IMR-90 (cell line): ENCODE measurements around the gene TENM3. TPM values are rescaled to one million over a fixed set of nuclear protein-coding genes. Genes with fewer than 3 reads are reported as not detected.

ENCODE experiments used
- ATAC-seq: fragments of 200-7000 bp; cut with Tn5 transposase; 2 replicates; pipeline ENCODE4 v1.9.1; 2020; ENCODE audit warnings: low read depth, mild to moderate bottlenecking, moderate library complexity
- BruUV-seq: library from RNA; stranded (reverse); fragments of 400-500 nt; replicated peaks from 2 replicates; lab custom pipeline; 2021; lab: Mats Ljungman, UMichigan
- CTCF ChIA-PET: fragments of 300-600 bp; formaldehyde crosslinking; extraction: SDS; loops from one replicate; lab custom pipeline; 2021; ENCODE audit warnings: antibody characterized with exemption; lab: Yijun Ruan, JAX
- POLR2A ChIA-PET: fragments of 300-600 bp; sonication (Branson Sonifier 250); formaldehyde crosslinking; loops from one replicate; lab custom pipeline; 2022; ENCODE audit warnings: antibody characterized with exemption; ENCODE audit not compliant: unreplicated experiment; lab: Charles Lee
- DNase-seq: peaks from one replicate; pipeline ENCODE4 v3.0.0; 2013
- H2AFZ ChIP-seq: replicated peaks from 2 replicates; pipeline ENCODE3; 2013; ENCODE audit warnings: low read length, mild to moderate bottlenecking; ENCODE audit not compliant: poor library complexity
- H2AK5ac ChIP-seq: 2 replicates; pipeline ENCODE4 v1.6.1; 2013; ENCODE audit warnings: low read depth, low read length, inconsistent platforms
- H2AK9ac ChIP-seq: replicated peaks from 2 replicates; pipeline ENCODE3; 2013; ENCODE audit warnings: mild to moderate bottlenecking, low read depth, low read length, moderate library complexity; ENCODE audit not compliant: poor library complexity
- H2BK120ac ChIP-seq: 2 replicates; pipeline ENCODE4 v1.6.1; 2013; ENCODE audit warnings: low read depth, low read length, inconsistent platforms
- H2BK15ac ChIP-seq: 3 replicates; pipeline ENCODE4 v1.6.1; 2013; ENCODE audit warnings: low read depth, low read length, inconsistent platforms
- H2BK20ac ChIP-seq: 2 replicates; pipeline ENCODE4 v1.6.1; 2013; ENCODE audit warnings: low read depth, mild to moderate bottlenecking, inconsistent platforms, low read length, moderate library complexity
- H2BK5ac ChIP-seq: 2 replicates; pipeline ENCODE4 v1.6.1; 2013; ENCODE audit warnings: mild to moderate bottlenecking, low read depth, low read length, inconsistent platforms; ENCODE audit not compliant: poor library complexity, severe bottlenecking
- H3K14ac ChIP-seq: replicated peaks from 2 replicates; pipeline ENCODE4 v1.6.1; 2013; ENCODE audit warnings: low read depth, low read length, inconsistent platforms
- H3K18ac ChIP-seq: 2 replicates; pipeline ENCODE4 v1.6.1; 2013; ENCODE audit warnings: low read depth, low read length, control low read depth
- H3K23ac ChIP-seq: 2 replicates; pipeline ENCODE4 v1.6.1; 2013; ENCODE audit warnings: low read depth, low read length, inconsistent platforms
- H3K27ac ChIP-seq: 2 replicates; pipeline ENCODE4 v1.5.1; 2013; ENCODE audit warnings: mild to moderate bottlenecking, control low read depth, low read length; ENCODE audit not compliant: insufficient read depth
- H3K27me3 ChIP-seq: 2 replicates; pipeline ENCODE4 v1.6.1; 2013; ENCODE audit warnings: low read length; ENCODE audit not compliant: control insufficient read depth, insufficient read depth
- H3K36me3 ChIP-seq: 2 replicates; pipeline ENCODE4 v1.6.1; 2013; ENCODE audit warnings: low read length, mixed read lengths; ENCODE audit not compliant: control insufficient read depth, insufficient read depth
- H3K4ac ChIP-seq: 2 replicates; pipeline ENCODE4 v1.6.1; 2013; ENCODE audit warnings: low read depth, low read length, inconsistent platforms
- H3K4me1 ChIP-seq: 2 replicates; pipeline ENCODE4 v1.6.1; 2013; ENCODE audit warnings: low read length, mixed read lengths; ENCODE audit not compliant: control insufficient read depth, insufficient read depth
- H3K4me2 ChIP-seq: 2 replicates; pipeline ENCODE4 v1.6.1; 2013; ENCODE audit warnings: low read depth, mild to moderate bottlenecking, control low read depth, low read length, moderate library complexity
- H3K4me3 ChIP-seq: 2 replicates; pipeline ENCODE4 v1.5.1; 2013; ENCODE audit warnings: low read depth, mild to moderate bottlenecking, control low read depth, low read length, moderate library complexity; ENCODE audit not compliant: insufficient read depth
- H3K56ac ChIP-seq: 2 replicates; pipeline ENCODE4 v1.6.1; 2013; ENCODE audit warnings: low read length, inconsistent platforms; ENCODE audit not compliant: insufficient read depth; ENCODE audit errors: extremely low read depth
- H3K79me1 ChIP-seq, 2 experiments: 2 replicates each; pipeline ENCODE4 v1.6.1; 2013; ENCODE audit warnings: low read length in 2 of 2, inconsistent platforms in 1 of 2, low read depth in 1 of 2
- H3K9ac ChIP-seq: 2 replicates; pipeline ENCODE4 v1.6.1; 2013; ENCODE audit warnings: low read depth, low read length, control low read depth
- H3K9me1 ChIP-seq: 2 replicates; pipeline ENCODE4 v1.6.1; 2013; ENCODE audit warnings: low read length, inconsistent platforms; ENCODE audit not compliant: insufficient read depth
- H3K9me3 ChIP-seq: 2 replicates; pipeline ENCODE4 v1.6.1; 2013; ENCODE audit warnings: low read length; ENCODE audit not compliant: control insufficient read depth, insufficient read depth
- H4K20me1 ChIP-seq: 2 replicates; pipeline ENCODE4 v1.6.1; 2013; ENCODE audit warnings: low read length, inconsistent platforms; ENCODE audit not compliant: insufficient read depth
- H4K5ac ChIP-seq: 2 replicates; pipeline ENCODE4 v1.6.1; 2013; ENCODE audit warnings: mild to moderate bottlenecking, low read depth, low read length, control low read depth
- H4K8ac ChIP-seq, 2 experiments: 2 replicates each; pipeline ENCODE4 v1.6.1; 2013; ENCODE audit warnings: low read depth in 2 of 2, low read length in 2 of 2, control low read depth in 1 of 2, inconsistent platforms in 1 of 2
- H4K91ac ChIP-seq: 2 replicates; pipeline ENCODE4 v1.6.1; 2013; ENCODE audit warnings: low read depth, low read length, inconsistent platforms; ENCODE audit not compliant: insufficient read depth
- BHLHE40 ChIP-seq: fragments of 150-350 bp; IDR thresholded peaks from 2 replicates; pipeline ENCODE4 v1.6.1; 2016; ENCODE audit warnings: mild to moderate bottlenecking, low read depth, low read length
- CHD1 ChIP-seq: IDR thresholded peaks from 2 replicates; pipeline ENCODE4 v1.6.1; 2012; ENCODE audit warnings: low read depth, low read length, improper control_type of control experiment
- FOS ChIP-seq: fragments of 150-350 bp; IDR thresholded peaks from 2 replicates; pipeline ENCODE4 v1.6.1; 2016; ENCODE audit warnings: low read depth, low read length
- MAFK ChIP-seq: IDR thresholded peaks from 2 replicates; pipeline ENCODE4 v1.6.1; 2012; ENCODE audit warnings: low read depth, low read length, improper control_type of control experiment
- NFE2L2 ChIP-seq: fragments of 150-350 bp; IDR thresholded peaks from 2 replicates; pipeline ENCODE4 v1.6.1; 2016; ENCODE audit warnings: low read depth, mild to moderate bottlenecking, low read length
- WGBS, 2 experiments: methylation state at CpG; one replicate each; pipeline versions ENCODE4 v1.1.5 to v1.1.7; 2013; ENCODE audit warnings: missing lambda C conversion rate in 2 of 2; ENCODE audit not compliant: insufficient read length in 1 of 2; ENCODE audit errors: extremely low coverage in 2 of 2; 5-methylcytosine and 5-hydroxymethylcytosine counted together
- dilution Hi-C: fragments of 300-500 bp; cut with HindIII; formaldehyde crosslinking; loops from one replicate; pipeline ENCODE4 v1.14.3; 2018; ENCODE audit warnings: low sequenced_read_pairs; ENCODE audit not compliant: unreplicated experiment
- in situ Hi-C: fragments of 300-500 bp; cut with MboI; formaldehyde crosslinking; loops from 3 replicates; pipeline ENCODE4 v1.14.3; 2019; ENCODE audit warnings: low sequenced_read_pairs, inconsistent platforms, mixed read lengths
- intact Hi-C: fragments of 100-400 bp; cut with micrococcal nuclease; formaldehyde crosslinking; loops from 2 replicates; pipeline ENCODE4 v1.10.0; 2022
- polyA plus RNA-seq, 3 experiments: library from polyadenylated mRNA; depleted of rRNA; stranded (reverse); fragments of >200 nt; gene quantifications; 2 replicates each; pipeline ENCODE4 v1.2.3, GENCODE V29; 2012; ENCODE audit warnings: low replicate concordance in 1 of 3
- total RNA-seq: library from RNA; depleted of rRNA; stranded (reverse); fragments of >200 nt; gene quantifications from 2 replicates; pipeline ENCODE4 v1.2.3, GENCODE V29; 2012

TENM3 gene
- total and polyA plus RNA-seq, 2 of the 4 experiments (the other 2 are of a cell fraction), result 29.9 to 173 TPM

DNA sequence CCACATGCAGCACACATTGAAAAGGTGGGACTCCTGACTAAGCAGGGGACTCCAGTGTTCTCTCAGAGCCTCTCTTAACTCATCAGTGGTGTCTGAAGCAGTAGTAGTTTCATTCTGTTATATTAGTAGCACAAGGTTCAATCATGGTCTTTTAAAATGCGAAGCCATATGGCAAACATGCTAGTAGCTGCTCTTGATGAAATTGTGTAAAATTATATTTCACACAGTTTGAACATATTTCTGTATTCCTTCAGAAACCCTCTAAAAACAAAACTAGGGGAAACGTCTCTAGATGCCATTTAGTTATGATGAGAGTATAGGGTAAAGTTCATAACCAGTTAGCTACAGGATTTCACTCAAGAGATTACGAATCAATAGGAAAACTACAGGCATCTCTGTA, 497.1 kb downstream of the TENM3 start:
- Histone ChIP-seq H3K14ac (no peak overlapping the region), H3K9me3 (no peaks in the 10 kb centered on the region), H3K4me3 (no peak overlapping the region), H2BK5ac (no peak overlapping the region), H3K9ac (no peak overlapping the region), H2BK20ac (no peak overlapping the region), H3K18ac (no peak overlapping the region), H3K27me3 (no peaks in the 10 kb centered on the region), H3K36me3 (no peaks in the 10 kb centered on the region), H3K4ac (no peak overlapping the region), H3K4me1 (peaks cover 2% of the 10 kb centered on the region; the same call in 1 of the 2 replicates), H3K23ac (no peak overlapping the region), H3K4me2 (no peak overlapping the region), H2AK5ac (no peak overlapping the region), H3K9me1 (peaks cover 2% of the 10 kb centered on the region; the same call in 1 of the 2 replicates), H3K79me1 (no peaks in the 10 kb centered on the region), H2AFZ (no peak overlapping the region), H4K91ac (no peak overlapping the region), H4K5ac (no peak overlapping the region), H2AK9ac (no peak overlapping the region), H4K8ac (no peak overlapping the region), H4K20me1 (no peaks in the 10 kb centered on the region), H2BK120ac (no peak overlapping the region), H2BK15ac (no peak overlapping the region), H3K27ac (no peak overlapping the region), H3K56ac (no peak overlapping the region)
- ChIA-PET CTCF (no interaction called here), POLR2A (no interaction called here)
- in situ Hi-C loops (no loop called here), dilution Hi-C loops (no loop called here), intact Hi-C loops (no loop called here)
- no TSS peak for BruUV-seq
- no peak for DNase-seq
- no peak for ATAC-seq
- TF ChIP-seq FOS, result no peak
- no peak for TF ChIP-seq MAFK
- TF ChIP-seq CHD1, result no peak
- no peak for TF ChIP-seq NFE2L2
- no peak for TF ChIP-seq BHLHE40
- whole genome bisulfite sequencing, 2 experiments, result no CpG with 5 or more reads among the region's 3 CpGs
